Gastroesophageal sphincter (tissue), 4 donors: ENCODE measurements around the gene ENTPD2. TPM values are rescaled to one million over a fixed set of nuclear protein-coding genes. Genes with fewer than 3 reads are reported as not detected.

Experiments
- ATAC-seq: fragments of 150-250 bp; one replicate; pipeline ENCODE4 v1.9.1; 2016; ENCODE audit warnings: mild to moderate bottlenecking, moderate library complexity
- H3K27ac ChIP-seq, 4 donors: fragments of 200-600 bp; sonication (generic) in 3 of 4; 1 replicate in 3 of 4; 2 replicates in 1 of 4; pipeline ENCODE4 v1.5.1; 2016 to 2019
- H3K27me3 ChIP-seq: fragments of 200-600 bp; sonication (generic); one replicate; pipeline ENCODE4 v1.5.1; 2019
- H3K36me3 ChIP-seq, 2 donors: fragments of 200-600 bp; sonication (generic); one replicate each; pipeline ENCODE4 v1.5.1; 2019; ENCODE audit warnings: control low read depth in 1 of 2
- H3K4me1 ChIP-seq, 3 donors: fragments of 200-600 bp; sonication (generic); 1 replicate in 2 of 3; 2 replicates in 1 of 3; pipeline ENCODE4 v1.5.1; 2016 to 2019; ENCODE audit warnings: control low read depth in 2 of 3
- H3K4me3 ChIP-seq, 2 donors: fragments of 200-600 bp; sonication (generic); one replicate each; pipeline ENCODE4 v1.5.1; 2019; ENCODE audit warnings: mild to moderate bottlenecking in 1 of 2, moderate library complexity in 1 of 2
- H3K9me3 ChIP-seq, 3 donors: fragments of 200-600 bp; sonication (generic); one replicate each; pipeline ENCODE4 v1.5.1; 2017 to 2019; ENCODE audit warnings: control low read depth in 2 of 3
- CTCF ChIP-seq, 4 experiments: fragments of 200-600 bp in 2 of 4; fragments of 450-650 bp in 2 of 4; sonication (generic) in 1 of 4; IDR thresholded peaks; one replicate each; pipeline ENCODE4 v1.5.1; 2017 to 2019; ENCODE audit warnings: antibody characterized with exemption in 4 of 4, mild to moderate bottlenecking in 2 of 4, moderate library complexity in 2 of 4
- EP300 ChIP-seq: sonication (generic); formaldehyde crosslinking; IDR thresholded peaks from one replicate; pipeline ENCODE4 v1.6.1; 2017; ENCODE audit warnings: antibody characterized with exemption, mild to moderate bottlenecking
- POLR2A ChIP-seq, 2 donors: fragments of 450-650 bp; IDR thresholded peaks; one replicate each; pipeline ENCODE4 v1.6.1; 2017; ENCODE audit warnings: antibody characterized with exemption in 2 of 2, mild to moderate bottlenecking in 2 of 2, moderate library complexity in 1 of 2
- POLR2AphosphoS5 ChIP-seq: sonication (generic); formaldehyde crosslinking; IDR thresholded peaks from one replicate; pipeline ENCODE4 v1.6.1; 2017; ENCODE audit warnings: antibody characterized with exemption
- WGBS, 2 donors: methylation state at CpG; one replicate each; pipeline ENCODE4 v1.1.5; 2018; ENCODE audit warnings: low coverage in 1 of 2; 5-methylcytosine and 5-hydroxymethylcytosine counted together
- total RNA-seq, 4 donors: library from RNA; depleted of rRNA; stranded (reverse); fragments of >200 nt; gene quantifications; one replicate each; pipeline ENCODE4 v1.1.0, GENCODE V29; 2016

The ENTPD2 gene
- total RNA-seq, 4 donors from 2014 or later: 0.58 to 1.6 TPM; not detected in 2

- H3K27me3 ChIP-seq: peaks cover 50% of the 10 kb centered on the region
- TF ChIP-seq POLR2A (IDR thresholded peaks at IDR 0.05): no peak
- ATAC-seq: no peak
- WGBS, 2 donors: no CpG with 5 or more reads among the region's 17 CpGs
- H3K4me1 ChIP-seq: peaks cover 0 to 58% (median 37%) of the 10 kb centered on the region in 3 donors
- H3K36me3 ChIP-seq: no peaks in the 10 kb centered on the region
- H3K4me3 ChIP-seq: no peak overlapping the region
- no peaks in the 10 kb centered on the region for H3K9me3 ChIP-seq
- peak overlapping the region in 3 of 4 donors; percentile 56 to 69 (median 68) for H3K27ac ChIP-seq
Observed at GRCh38 chr9:137054932-137055384, 1.1 kb upstream of the ENTPD2 start.

- WGBS, 2 donors: no CpG with 5 or more reads among the region's 71 CpGs
- Histone ChIP-seq H3K36me3 (no peaks in the 10 kb centered on the region), H3K4me1 (peaks cover 0 to 71% (median 37%) of the 10 kb centered on the region in 3 donors), H3K27me3 (peaks cover 67% of the 10 kb centered on the region), H3K9me3 (no peaks in the 10 kb centered on the region), H3K4me3 (peak overlapping the region in 1 of 2 donors; percentile 51), H3K27ac (peak overlapping the region in 2 of 4 donors; percentile 68 to 69)
- ATAC-seq: no peak
- no peak for TF ChIP-seq CTCF (IDR thresholded peaks at IDR 0.05)
- TF ChIP-seq EP300: no peak
- TF ChIP-seq POLR2A (IDR thresholded peaks at IDR 0.05): no peak
- no peak for TF ChIP-seq POLR2AphosphoS5
Observed at GRCh38 chr9:137052998-137053943, 590 bp downstream of the ENTPD2 start.

- peaks cover 76% of the 10 kb centered on the region for H3K27me3 ChIP-seq
- H3K36me3 ChIP-seq: no peaks in the 10 kb centered on the region
- peaks cover 0 to 62% (median 34%) of the 10 kb centered on the region in 3 donors for H3K4me1 ChIP-seq
- no peaks in the 10 kb centered on the region for H3K9me3 ChIP-seq
- TF ChIP-seq POLR2A (IDR thresholded peaks at IDR 0.05) (no peak), EP300 (no peak), POLR2AphosphoS5 (no peak), CTCF (IDR thresholded peaks at IDR 0.05) (no peak)
- H3K4me3 ChIP-seq: no peak overlapping the region
- ATAC-seq: no peak
- WGBS, 2 donors: 80% methylated on average over 1 of the region's 8 CpGs; no CpG with 5 or more reads in 1 of the 2 donors
- no peak overlapping the region for H3K27ac ChIP-seq
Observed at GRCh38 chr9:137052293-137052692, 1.6 kb downstream of the ENTPD2 start.

- Histone ChIP-seq H3K4me3 (no peak overlapping the region), H3K27me3 (peaks cover 84% of the 10 kb centered on the region), H3K36me3 (no peaks in the 10 kb centered on the region), H3K9me3 (no peaks in the 10 kb centered on the region), H3K27ac (no peak overlapping the region), H3K4me1 (peaks cover 0 to 59% (median 33%) of the 10 kb centered on the region in 3 donors)
- ATAC-seq: no peak
- WGBS, 2 donors: 100% methylated on average over 1 of the region's 17 CpGs; no CpG with 5 or more reads in 1 of the 2 donors
- TF ChIP-seq POLR2A (IDR thresholded peaks at IDR 0.05): no peak
- TF ChIP-seq POLR2AphosphoS5: no peak
- TF ChIP-seq EP300: no peak
- TF ChIP-seq CTCF (IDR thresholded peaks at IDR 0.05): no peak
Observed at GRCh38 chr9:137051145-137051724, 2.6 kb downstream of the ENTPD2 start.

GRCh38 chr9:137050570-137050969 is 3.3 kb downstream of the ENTPD2 start:
- no peaks in the 10 kb centered on the region for H3K36me3 ChIP-seq
- TF ChIP-seq POLR2A (IDR thresholded peaks at IDR 0.05) (no peak), EP300 (no peak), POLR2AphosphoS5 (no peak), CTCF (IDR thresholded peaks at IDR 0.05) (no peak)
- no peaks in the 10 kb centered on the region for H3K9me3 ChIP-seq
- ATAC-seq: no peak
- H3K27ac ChIP-seq: no peak overlapping the region
- no peak overlapping the region for H3K4me3 ChIP-seq
- WGBS, 2 donors: 69% methylated on average over 2 of the region's 5 CpGs; no CpG with 5 or more reads in 1 of the 2 donors
- H3K4me1 ChIP-seq: peaks cover 0 to 57% (median 27%) of the 10 kb centered on the region in 3 donors
- H3K27me3 ChIP-seq: peaks cover 84% of the 10 kb centered on the region
